COR-L47 (cell line): ENCODE measurements around the gene ANKLE2.

Experiments
- DNase-seq: peaks from one replicate; lab custom pipeline; 2025; lab: John Stamatoyannopoulos, UW

ANKLE2 gene

GRCh38 chr12:132746613-132747012 is 15.0 kb downstream of the ANKLE2 start:
- no peak for DNase-seq

- DNase-seq: no peak
Observed at GRCh38 chr12:132743831-132744230, 17.8 kb downstream of the ANKLE2 start.

GRCh38 chr12:132741620-132742019 is 20.0 kb downstream of the ANKLE2 start:
- DNase-seq: no peak

GRCh38 chr12:132740652-132741051 is 21.0 kb downstream of the ANKLE2 start:
- DNase-seq: no peak

- no peak for DNase-seq
Observed at GRCh38 chr12:132740313-132740646, 21.4 kb downstream of the ANKLE2 start.

- no peak for DNase-seq
Observed at GRCh38 chr12:132739600-132740312, 21.9 kb downstream of the ANKLE2 start.

GRCh38 chr12:132736913-132737312 is 24.7 kb downstream of the ANKLE2 start:
- DNase-seq: no peak

- no peak for DNase-seq
Observed at GRCh38 chr12:132736378-132736777, 25.3 kb downstream of the ANKLE2 start.

- DNase-seq: no peak
Observed at GRCh38 chr12:132735496-132735895, 26.1 kb downstream of the ANKLE2 start.

GRCh38 chr12:132734206-132734605 is 27.4 kb downstream of the ANKLE2 start:
- no peak for DNase-seq

GRCh38 chr12:132731574-132731973 is 30.1 kb downstream of the ANKLE2 start:
- DNase-seq: no peak

- no peak for DNase-seq
Observed at GRCh38 chr12:132730353-132730752, 31.3 kb downstream of the ANKLE2 start.

- DNase-seq: no peak
Observed at GRCh38 chr12:132729541-132730320, 31.9 kb downstream of the ANKLE2 start.

GRCh38 chr12:132728502-132728901 is 33.1 kb downstream of the ANKLE2 start:
- DNase-seq: no peak

GRCh38 chr12:132727091-132727794 is 34.4 kb downstream of the ANKLE2 start:
- DNase-seq: no peak

GRCh38 chr12:132726386-132726785 is 35.2 kb downstream of the ANKLE2 start:
- DNase-seq: no peak

GRCh38 chr12:132724506-132725241 is 37.0 kb downstream of the ANKLE2 start:
- no peak for DNase-seq

GRCh38 chr12:132723764-132724140 is 37.9 kb downstream of the ANKLE2 start:
- no peak for DNase-seq

GRCh38 chr12:132723015-132723763 is 38.4 kb downstream of the ANKLE2 start:
- DNase-seq: no peak

- no peak for DNase-seq
Observed at GRCh38 chr12:132720606-132721345, 40.9 kb downstream of the ANKLE2 start.

GRCh38 chr12:132719954-132720324 is 41.7 kb downstream of the ANKLE2 start:
- DNase-seq: no peak
